NB4 (cell line): Measurements from ENCODE around the gene CDH4.

ENCODE experiments used
- POLR2A ChIP-seq: IDR thresholded peaks from 2 replicates; pipeline ENCODE4 v1.6.1; 2011; ENCODE audit warnings: mild to moderate bottlenecking; ENCODE audit not compliant: insufficient read length; ENCODE audit errors: extremely low read depth
- TF ChIP-seq, protein P1 (sequence below): IDR thresholded peaks from one replicate; pipeline ENCODE4 v1.5.1; 2012; ENCODE audit warnings: low read depth, low read length

DNA sequence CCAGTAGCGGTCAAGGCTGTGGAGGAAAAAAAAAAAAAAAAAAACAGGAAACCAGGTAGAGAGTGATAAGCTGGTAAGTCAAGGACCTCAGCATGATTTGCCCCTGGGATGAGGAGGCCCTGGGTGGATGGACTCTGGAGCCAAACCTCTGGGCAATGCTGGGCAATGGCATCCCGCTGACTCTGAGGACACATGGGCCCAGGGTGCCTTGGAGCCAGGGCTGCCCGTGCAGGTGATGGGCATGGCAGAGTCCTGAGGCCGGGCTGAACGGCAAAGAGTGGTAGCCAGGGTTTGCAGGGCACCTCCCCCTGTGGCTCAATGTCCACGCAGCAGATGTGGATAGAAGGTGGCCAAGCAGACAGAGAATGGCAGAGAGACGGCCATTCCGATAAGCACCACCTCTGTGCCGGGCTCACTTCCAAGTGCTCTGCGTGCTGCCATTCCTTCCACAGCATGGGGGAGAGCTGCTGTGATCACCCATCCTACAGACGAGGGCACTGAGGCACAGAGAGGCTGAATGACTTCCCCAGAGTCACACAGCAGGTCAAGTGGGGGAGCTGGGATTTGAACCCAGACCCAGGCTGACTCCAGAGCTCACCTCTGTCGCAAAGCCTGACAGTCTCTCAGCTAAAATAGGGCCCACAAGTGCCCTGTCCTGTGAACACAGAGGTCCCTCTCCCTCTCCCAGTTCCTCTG is 353.9 kb downstream of the CDH4 start:
- TF ChIP-seq POLR2A, result no peak
- TF ChIP-seq, protein P1, sequence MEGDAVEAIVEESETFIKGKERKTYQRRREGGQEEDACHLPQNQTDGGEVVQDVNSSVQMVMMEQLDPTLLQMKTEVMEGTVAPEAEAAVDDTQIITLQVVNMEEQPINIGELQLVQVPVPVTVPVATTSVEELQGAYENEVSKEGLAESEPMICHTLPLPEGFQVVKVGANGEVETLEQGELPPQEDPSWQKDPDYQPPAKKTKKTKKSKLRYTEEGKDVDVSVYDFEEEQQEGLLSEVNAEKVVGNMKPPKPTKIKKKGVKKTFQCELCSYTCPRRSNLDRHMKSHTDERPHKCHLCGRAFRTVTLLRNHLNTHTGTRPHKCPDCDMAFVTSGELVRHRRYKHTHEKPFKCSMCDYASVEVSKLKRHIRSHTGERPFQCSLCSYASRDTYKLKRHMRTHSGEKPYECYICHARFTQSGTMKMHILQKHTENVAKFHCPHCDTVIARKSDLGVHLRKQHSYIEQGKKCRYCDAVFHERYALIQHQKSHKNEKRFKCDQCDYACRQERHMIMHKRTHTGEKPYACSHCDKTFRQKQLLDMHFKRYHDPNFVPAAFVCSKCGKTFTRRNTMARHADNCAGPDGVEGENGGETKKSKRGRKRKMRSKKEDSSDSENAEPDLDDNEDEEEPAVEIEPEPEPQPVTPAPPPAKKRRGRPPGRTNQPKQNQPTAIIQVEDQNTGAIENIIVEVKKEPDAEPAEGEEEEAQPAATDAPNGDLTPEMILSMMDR, result no peak
